NCI-H345 treated with DMSO at 0.1 percent for 48 hours (cell line): ENCODE data around the gene KRTAP3-2.

Experiments used
- DNase-seq: peaks from one replicate; lab custom pipeline; 2025; ENCODE audit not compliant: unreplicated experiment; lab: John Stamatoyannopoulos, UW

KRTAP3-2 gene

DNA sequence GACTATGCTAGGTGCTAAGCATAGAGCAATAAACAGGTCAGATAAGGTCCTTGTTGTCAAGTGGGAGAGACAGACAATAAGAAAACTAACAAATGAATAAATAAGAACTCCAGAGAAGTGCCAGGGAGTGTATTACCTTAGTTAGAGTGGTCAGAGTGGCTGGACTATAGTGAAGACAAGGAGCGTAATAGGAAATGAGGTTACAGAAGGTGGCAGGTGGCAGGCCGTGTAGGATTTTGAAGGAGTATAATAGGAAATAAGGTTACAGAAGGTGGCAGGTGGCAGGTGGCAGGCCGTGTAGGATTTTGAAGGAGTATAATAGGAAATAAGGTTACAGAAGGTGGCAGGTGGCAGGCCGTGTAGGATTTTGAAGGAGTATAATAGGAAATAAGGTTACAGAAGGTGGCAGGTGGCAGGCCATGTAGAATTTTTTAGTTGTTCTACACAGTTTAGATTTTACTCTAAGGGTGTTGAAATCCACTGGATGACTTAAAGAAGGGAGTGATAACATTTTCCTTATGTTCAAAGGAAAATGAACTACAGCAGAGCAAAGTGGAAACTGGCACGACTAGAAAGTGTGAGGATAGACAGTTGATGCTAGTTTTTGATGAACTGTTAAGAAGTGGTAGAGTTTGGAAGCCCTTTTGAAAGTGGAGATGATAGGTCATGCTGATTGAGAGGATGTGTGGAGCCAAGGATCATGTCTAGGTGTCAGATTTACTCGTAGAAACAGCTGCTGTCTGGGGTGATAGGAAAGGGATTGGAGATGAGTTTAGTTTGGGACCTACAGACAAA is 12.8 kb upstream of the KRTAP3-2 start:
- DNase-seq: no peak

DNA sequence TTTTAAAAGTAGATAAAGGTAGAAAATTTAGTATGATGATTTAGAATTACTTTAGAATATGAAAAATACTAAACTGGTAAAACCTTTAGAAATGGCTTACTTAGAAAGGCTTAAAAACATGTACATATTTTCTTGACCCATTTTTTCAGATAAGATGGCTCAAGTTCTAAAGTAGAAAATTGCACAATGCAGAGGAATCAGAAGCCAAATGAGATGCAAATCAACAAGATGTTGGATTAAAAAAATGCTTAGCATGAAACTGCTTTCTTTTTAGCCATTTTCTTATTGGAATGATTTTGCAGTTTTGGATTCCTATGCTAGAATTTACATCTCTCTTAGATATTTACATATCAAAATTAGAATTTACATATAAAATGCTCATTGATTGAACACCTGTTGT is 10.7 kb upstream of the KRTAP3-2 start:
- DNase-seq: no peak

- no peak for DNase-seq
Measured at GRCh38 chr17:41009936-41010335, 10.2 kb upstream of the KRTAP3-2 start.

DNA sequence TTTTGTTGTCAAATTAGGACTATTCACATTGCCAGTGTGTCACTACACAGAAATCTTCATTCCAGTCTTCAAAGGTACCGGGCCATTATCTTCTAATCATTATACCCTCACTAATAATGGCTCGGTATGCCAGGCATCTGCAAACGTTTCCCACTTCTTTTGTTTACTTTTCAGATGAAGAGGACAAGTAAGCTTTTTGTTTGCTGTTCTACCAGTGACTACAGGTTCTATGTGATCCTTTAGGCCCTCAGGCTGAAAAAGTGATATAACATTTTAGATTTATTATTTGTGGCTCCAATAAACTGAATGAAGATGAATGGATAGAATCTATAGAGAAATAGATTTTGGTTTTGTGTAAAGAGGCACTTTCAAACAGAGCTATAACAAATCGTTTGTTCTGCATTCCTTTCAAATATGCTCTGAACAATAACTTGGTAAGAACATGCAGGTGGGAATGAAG is 9.6 kb upstream of the KRTAP3-2 start:
- peak; percentile 64 for DNase-seq

- DNase-seq: peak; percentile 68
Measured at GRCh38 chr17:41008811-41009210, 9.1 kb upstream of the KRTAP3-2 start, which contains the start of gene KRTAP3-1. KRTAP3-1 (minus strand) TSS chr17:41009128; CDS start chr17:41009074, 54 bp downstream.

- DNase-seq: no peak
Measured at GRCh38 chr17:41004397-41004796, 4.7 kb upstream of the KRTAP3-2 start.

GRCh38 chr17:41003926-41004325 is 4.2 kb upstream of the KRTAP3-2 start:
- DNase-seq: no peak

DNA sequence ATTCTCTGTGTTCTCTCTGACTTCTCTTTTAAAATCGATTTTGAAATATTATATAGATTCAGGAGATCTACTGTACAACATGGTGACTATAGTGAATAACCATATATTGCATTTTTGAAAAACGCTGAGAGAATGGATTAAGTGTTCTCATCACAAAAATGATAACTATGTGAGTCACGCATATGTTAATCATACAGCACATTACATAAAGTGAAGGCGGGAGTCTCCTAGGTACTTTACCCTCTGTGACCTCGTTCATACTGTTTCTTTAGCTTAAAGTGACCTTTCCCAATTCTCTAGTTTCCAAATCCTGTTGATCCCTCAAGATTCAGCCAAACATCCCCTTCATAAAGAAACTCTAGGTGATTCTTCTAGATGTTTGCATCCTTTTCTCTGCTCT is 3.1 kb upstream of the KRTAP3-2 start:
- DNase-seq: no peak

GRCh38 chr17:41001795-41002194 is 2.1 kb upstream of the KRTAP3-2 start:
- no peak for DNase-seq

DNA sequence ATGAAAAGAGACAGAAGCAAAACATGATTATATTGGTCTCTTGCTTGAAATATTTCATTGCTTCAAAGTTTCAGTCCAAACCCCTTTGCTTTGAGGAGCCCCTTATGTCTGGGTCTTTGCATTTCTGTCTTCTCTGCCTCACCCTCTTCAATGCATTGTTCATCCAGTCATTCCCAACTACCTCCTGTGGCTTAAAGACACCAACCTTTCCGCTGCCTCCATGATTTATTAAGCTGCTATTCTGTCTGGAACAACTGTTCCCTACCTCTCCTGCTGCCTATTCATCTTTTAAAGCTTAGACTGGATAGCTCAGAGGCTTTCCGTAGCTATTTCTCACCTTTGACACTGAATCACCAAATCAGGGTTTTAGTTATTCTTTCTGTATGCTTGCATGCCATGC is 2.3 kb downstream of the KRTAP3-2 start:
- DNase-seq: no peak

GRCh38 chr17:40996829-40997228 is 2.9 kb downstream of the KRTAP3-2 start:
- DNase-seq: no peak

- DNase-seq: no peak
Measured at GRCh38 chr17:40995116-40995515, 4.6 kb downstream of the KRTAP3-2 start.

GRCh38 chr17:40993839-40994238 is 5.9 kb downstream of the KRTAP3-2 start, which contains the start of gene KRTAP3-3:
KRTAP3-3 (minus strand) TSS chr17:40994164; CDS start chr17:40994097, 67 bp downstream.
- no peak for DNase-seq

GRCh38 chr17:40993084-40993483 is 6.6 kb downstream of the KRTAP3-2 start:
- DNase-seq: no peak

- no peak for DNase-seq
Measured at GRCh38 chr17:40992666-40993065, 7.0 kb downstream of the KRTAP3-2 start.

DNA sequence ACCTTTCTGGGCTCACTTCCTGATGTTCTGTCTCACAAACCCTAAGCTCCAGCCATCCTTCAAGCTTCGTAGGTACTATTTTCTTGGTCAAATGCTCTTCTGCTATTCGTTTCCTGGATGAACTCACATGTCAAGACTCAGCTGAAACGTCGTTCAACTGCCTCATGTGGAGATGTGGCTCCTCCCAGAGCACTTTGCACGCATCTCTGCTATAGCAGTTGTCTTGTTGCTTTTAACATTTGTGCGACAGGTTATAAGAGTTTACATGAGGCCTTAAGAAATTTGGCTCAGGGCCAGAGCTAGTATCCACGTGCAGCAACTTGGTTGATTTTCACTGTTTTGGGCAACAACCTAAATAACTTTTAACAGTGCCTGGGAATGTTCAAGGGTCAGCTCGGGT is 12.8 kb downstream of the KRTAP3-2 start:
- DNase-seq: no peak

DNA sequence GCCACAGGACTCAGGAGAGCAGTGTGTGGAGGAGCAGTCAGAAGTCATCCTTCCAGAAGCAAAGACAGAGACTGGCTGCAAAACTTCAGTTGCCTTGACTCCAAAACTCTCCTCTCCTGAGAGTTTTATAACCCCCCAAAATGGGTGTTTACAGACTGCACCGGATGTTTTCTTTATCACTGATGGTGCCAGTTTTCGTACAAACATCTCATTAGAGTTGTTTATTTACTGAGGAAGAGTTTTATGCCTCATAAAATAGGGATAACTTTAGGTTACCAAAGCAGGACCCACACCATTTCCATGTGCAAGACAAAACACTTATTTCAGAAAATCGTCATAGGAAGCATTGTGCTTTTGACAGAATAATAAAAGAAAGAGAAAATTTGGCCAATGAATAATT is 15.5 kb downstream of the KRTAP3-2 start, which contains the start of gene KRT40:
TSS of gene KRT40 (minus strand) at position 101 of the 400 bp plus-strand sequence. CDS start at position 48, 53 bp downstream.
- no peak for DNase-seq

GRCh38 chr17:40981115-40981514 is 18.6 kb downstream of the KRTAP3-2 start:
- DNase-seq: no peak

DNA sequence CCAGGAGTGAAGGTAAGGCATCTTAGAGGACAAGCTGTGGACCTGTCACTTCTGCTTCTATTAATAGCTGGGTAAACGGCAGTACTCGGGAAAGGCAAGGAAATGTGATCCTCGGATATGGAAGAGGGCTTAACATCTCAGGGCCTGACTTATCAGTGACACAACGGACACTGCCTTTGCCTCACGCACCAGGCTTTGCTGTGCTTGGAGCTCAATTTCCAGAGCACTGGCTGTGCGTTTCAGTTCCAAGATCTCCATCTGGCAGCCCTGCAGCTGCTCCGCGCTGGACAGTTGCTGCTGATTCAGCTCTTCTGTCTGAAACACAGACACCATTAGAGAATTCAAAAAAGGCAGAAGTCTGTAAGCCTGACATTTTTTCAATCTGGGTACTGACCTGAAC is 19.1 kb downstream of the KRTAP3-2 start:
- no peak for DNase-seq

DNA sequence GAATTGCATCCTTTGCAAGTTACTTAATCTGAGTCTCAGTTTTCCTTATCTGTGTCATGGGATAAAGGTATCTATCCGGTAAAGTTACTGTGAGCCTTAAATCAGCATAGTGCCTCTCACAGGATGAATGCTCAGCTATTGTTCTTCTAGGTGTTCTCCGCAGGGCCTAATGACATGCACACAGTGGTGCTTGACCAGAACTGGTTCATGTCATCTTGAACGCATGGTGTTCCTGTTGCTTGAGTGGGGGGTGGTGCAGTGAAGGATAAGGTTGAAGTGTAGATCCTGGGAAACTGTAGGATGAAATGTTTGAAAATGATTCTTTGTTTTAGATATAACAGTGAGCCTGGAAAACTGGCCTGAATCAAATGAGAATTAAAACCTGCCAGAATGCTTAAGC is 19.6 kb downstream of the KRTAP3-2 start:
- no peak for DNase-seq

- no peak for DNase-seq
Measured at GRCh38 chr17:40978575-40979151, 21.0 kb downstream of the KRTAP3-2 start.

- no peak for DNase-seq
Measured at GRCh38 chr17:40975516-40975915, 24.2 kb downstream of the KRTAP3-2 start.
